Measurements from ENCODE around the gene ZFP36L2.

DNA sequence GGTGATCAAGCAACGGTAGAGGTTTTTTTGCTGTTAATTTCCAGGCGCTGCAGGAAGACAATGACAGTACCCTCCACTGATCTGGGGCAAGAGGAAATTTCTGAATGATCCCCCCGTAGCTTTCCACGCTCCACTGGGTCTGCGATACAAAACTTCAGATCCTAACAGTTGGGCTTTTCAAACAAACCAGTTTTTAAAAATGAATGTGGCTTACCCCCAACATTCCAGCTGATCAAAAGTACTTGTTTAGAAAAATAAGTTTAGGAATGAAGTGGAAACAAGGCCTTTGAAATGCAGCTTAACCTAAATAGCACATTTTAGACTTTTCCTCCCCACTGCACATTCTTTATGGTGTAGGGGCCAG, 5.7 kb downstream of the ZFP36L2 start:
- TF ChIP-seq CTCF (conservative IDR thresholded peaks at IDR 0.05 in 1 of 2, IDR thresholded peaks at IDR 0.05 in 1 of 2; ENCODE audit: low read depth in 1 of 2, low read length in 2 of 2): no peak
- TF ChIP-seq EZH2 (IDR thresholded peaks at IDR 0.05; ENCODE audit: low read length, missing control alignments): no peak

All from fibroblast of lung (primary cell).